ENCODE data around the gene ZFAND3.

DNA sequence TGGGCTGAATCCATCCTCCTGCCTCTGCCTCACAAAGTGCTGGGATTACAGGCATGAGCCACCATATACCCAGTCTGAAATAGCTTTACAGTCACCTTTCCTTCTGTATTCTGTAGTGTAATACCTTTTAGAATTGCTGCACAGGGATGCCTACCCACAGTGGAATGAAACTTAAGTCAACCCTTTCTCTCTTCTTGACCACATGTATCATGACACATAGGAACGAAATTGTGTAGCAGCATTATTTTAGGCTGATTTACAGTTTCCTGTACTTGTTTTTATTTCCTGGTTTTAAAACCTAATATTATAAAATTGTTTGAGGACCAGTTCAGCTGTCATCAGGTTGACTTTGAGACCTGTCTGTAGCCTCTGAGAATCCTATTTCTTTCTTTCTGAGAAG lies 297.8 kb downstream of the ZFAND3 start:
- no peak for TF ChIP-seq POLR2AphosphoS5 (IDR thresholded peaks at IDR 0.05)
- TF ChIP-seq, protein P1, sequence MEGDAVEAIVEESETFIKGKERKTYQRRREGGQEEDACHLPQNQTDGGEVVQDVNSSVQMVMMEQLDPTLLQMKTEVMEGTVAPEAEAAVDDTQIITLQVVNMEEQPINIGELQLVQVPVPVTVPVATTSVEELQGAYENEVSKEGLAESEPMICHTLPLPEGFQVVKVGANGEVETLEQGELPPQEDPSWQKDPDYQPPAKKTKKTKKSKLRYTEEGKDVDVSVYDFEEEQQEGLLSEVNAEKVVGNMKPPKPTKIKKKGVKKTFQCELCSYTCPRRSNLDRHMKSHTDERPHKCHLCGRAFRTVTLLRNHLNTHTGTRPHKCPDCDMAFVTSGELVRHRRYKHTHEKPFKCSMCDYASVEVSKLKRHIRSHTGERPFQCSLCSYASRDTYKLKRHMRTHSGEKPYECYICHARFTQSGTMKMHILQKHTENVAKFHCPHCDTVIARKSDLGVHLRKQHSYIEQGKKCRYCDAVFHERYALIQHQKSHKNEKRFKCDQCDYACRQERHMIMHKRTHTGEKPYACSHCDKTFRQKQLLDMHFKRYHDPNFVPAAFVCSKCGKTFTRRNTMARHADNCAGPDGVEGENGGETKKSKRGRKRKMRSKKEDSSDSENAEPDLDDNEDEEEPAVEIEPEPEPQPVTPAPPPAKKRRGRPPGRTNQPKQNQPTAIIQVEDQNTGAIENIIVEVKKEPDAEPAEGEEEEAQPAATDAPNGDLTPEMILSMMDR (IDR thresholded peaks at IDR 0.05) = no peak
- no peak for TF ChIP-seq POLR2A (IDR thresholded peaks at IDR 0.05)
